ENCODE data around the gene ACE.

The ACE gene

DNA sequence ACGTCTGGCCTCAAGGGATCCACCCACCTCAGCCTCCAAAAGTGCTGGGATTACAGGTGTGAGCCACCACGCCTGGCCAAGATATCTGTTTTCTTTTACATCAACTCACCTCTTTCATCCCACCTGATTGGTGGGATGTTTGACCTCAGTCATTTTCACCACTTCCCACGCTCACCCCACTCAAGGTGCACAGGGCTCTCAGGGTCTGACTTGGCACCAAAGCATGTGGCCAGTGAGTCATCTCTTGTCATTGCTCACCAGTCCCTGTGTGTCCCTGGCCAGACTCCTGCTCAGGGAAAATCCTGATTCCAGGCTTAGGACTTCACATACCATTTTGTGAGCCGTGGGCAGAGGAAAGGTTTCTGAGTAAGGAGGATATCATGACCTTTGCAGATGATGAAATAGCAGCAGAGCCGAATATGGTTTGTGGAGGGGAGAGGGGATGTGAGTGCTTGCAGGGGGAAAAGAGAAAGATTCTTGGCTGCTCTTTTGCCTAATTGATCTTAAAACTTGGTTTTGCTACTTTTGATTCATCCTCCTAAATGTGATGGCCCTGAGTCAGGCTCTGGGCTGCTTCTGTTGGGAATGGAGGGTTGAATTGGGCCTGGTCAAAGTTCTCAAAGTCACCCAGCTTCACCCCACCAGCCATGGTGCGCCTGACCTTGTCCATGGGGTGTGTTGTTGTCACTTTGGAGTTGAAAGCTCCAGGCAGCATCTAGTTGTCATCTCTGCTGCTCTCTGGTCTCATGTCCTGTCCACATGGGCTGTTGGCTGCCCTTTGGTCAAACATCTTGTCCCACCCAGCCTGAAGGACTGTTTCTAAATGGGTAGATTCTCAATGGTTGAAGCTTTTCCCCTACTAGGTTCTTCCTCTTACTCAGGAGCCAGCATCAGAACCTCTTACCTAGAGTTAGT is 40.3 kb downstream of the ACE start:
- no peak for DNase-seq (ENCODE audit: low read depth)

GRCh38 chr17:63517825-63518534 is 41.1 kb downstream of the ACE start:
- no peak for DNase-seq (ENCODE audit: low read depth)

DNA sequence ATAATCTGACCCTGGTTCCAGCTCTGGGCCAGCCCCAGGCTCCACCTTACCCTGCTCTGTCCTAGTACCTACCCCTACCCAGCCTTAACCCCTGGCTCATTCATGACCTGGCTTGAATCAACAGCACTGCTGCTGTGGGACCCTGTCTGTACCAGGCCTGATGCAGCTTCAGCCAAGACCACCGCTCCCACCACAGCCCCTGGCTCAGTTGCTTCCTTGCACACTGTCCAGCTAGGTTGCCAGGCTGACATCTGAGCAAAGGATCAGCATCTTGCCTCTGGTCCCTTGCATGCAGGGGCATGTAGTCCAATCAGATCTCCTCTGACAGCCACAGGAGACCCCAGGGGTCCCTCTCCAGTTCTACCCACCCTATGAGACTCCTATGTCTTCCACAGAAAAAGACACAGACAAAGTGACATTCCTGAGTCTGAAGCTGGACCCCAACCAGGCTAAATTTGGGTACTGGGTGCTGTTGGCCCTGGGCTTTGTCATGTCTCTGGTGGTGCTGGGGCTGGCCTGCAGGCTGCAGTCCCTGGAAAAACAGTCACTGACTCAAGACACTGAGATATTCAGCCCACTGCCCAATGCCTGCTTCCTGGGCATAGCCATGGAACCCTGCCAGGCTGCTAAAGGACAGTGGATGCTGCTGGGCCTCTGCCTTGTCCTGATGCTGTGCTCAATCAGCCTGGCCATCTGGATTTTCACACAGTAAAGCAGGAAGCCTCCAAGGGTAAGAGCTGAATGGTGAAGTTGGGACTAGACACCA is 42.4 kb downstream of the ACE start:
- no peak for DNase-seq (ENCODE audit: low read depth)

- no peak for DNase-seq (ENCODE audit: low read depth)
Observed at GRCh38 chr17:63519972-63520882, 43.4 kb downstream of the ACE start.

DNA sequence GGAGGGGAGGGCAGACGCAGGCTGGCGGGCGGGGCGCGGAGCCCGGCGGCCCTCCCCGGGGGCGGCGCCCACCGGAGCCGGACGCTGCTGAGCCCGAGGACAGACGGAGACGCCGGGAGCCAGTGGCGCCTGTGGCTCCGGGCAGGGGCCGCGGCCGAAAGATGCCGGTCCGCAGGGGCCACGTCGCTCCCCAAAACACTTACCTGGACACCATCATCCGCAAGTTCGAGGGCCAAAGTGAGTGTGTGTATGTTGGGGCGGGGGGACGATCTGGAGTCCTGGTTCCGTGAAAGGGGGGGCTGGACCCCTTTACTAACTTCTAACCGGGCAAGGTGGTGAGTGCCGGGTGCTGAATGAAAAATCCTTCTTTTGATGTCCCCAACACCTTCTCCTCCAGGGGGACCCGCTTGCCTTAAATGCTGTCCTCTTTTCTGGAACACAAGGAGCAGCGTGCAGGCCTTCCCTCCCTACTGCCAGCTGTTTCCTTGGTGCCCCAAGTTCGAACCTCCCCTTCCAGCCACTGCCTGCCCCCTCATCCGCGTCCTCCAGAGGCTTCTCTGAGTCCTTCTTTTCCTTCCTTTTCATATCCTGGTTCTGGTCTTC is 46.5 kb downstream of the ACE start, which contains the start of gene KCNH6:
Gene KCNH6 (plus strand): TSS at position 106 of the 603 bp plus-strand sequence. CDS start 56 bp downstream, at position 162.
- no peak for DNase-seq (ENCODE audit: low read depth)

GRCh38 chr17:63524051-63524450 is 47.2 kb downstream of the ACE start:
- no peak for DNase-seq (ENCODE audit: low read depth)

- DNase-seq (ENCODE audit: low read depth) = no peak
Observed at GRCh38 chr17:63525190-63525946, 48.5 kb downstream of the ACE start.

GRCh38 chr17:63526861-63527260 is 50.0 kb downstream of the ACE start:
- no peak for DNase-seq (ENCODE audit: low read depth)

- DNase-seq (ENCODE audit: low read depth) = no peak
Observed at GRCh38 chr17:63528183-63528582, 51.3 kb downstream of the ACE start.

DNA sequence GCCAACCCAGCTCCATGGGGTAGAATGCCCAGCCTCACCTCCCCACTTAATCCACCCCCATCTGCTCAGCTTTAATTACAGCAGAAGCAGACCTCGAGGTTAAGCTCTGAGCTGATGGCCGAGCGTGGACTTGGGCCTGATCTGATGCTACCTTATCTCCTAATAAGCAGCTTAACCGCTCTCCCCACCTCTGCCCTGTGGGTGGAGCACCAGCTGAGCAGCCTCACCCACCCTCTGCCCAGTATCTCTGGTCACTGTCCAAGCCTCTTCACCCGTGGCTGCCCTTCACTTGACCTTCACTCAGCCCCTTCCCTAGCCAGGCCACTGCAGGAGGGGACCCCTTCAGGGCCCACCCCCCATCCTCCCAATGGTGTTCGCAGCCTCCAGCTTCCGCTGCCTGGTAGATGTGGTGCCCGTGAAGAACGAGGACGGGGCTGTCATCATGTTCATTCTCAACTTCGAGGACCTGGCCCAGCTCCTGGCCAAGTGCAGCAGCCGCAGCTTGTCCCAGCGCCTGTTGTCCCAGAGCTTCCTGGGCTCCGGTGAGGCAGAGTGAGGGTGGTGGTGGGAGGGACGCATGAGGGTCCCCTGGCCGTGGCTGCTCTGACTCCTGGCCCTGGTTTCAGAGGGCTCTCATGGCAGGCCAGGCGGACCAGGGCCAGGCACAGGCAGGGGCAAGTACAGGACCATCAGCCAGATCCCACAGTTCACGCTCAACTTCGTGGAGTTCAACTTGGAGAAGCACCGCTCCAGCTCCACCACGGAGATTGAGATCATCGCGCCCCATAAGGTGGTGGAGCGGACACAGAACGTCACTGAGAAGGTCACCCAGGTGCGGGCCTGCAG is 53.1 kb downstream of the ACE start:
- no peak for DNase-seq (ENCODE audit: low read depth)

- no peak for DNase-seq (ENCODE audit: low read depth)
Observed at GRCh38 chr17:63530557-63531021, 53.7 kb downstream of the ACE start.

GRCh38 chr17:63531022-63531965 is 54.4 kb downstream of the ACE start:
- DNase-seq (ENCODE audit: low read depth) = no peak

- DNase-seq (ENCODE audit: low read depth) = no peak
Observed at GRCh38 chr17:63533433-63534077, 56.7 kb downstream of the ACE start.

DNA sequence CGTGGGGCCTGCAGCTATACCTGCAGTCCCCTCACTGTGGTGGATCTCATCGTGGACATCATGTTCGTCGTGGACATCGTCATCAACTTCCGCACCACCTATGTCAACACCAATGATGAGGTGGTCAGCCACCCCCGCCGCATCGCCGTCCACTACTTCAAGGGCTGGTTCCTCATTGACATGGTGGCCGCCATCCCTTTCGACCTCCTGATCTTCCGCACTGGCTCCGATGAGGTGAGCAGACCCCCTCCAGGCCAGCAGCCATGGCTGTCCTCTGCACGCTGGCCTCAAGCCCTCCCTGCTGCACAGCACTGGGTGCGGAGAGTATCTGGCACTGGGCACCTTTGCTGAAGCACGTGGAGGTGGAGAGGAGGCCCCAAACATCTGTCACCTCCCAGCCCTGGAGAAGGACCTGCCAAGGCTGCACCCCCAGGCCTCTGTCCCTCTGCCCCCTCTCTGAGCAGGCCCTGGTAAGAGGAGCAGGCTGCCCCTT is 57.3 kb downstream of the ACE start:
- no peak for DNase-seq (ENCODE audit: low read depth)

DNA sequence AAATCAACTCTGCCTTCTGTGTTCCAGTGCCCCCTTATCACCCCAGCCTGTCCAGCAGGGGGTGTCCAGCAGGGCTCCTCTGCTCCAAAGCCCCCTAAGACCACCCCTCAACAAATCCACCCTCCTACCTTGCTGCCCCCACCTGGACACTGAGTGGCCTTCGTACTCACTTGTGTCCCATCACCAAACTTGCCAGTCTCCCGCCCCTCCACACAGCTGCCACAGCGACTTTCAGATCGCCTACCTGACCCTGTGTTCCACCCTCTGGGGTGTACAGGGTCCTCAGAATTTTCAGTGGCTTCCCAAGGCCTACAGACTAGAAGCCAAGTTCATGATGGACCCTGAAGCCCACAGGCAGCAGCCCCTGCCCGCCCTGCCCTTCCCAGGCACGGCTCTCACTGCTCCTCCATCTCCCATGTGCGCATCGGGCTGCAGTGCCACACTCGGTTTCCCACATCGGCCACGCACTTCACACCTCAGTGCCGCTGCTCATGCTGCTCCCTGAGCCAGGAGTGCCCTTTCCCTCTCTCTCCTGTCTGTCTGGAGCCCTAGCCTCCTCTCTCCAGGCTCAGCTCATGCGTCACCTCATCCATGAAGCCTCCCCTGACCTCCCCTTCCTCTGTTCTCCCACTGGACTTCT is 58.1 kb downstream of the ACE start:
- no peak for DNase-seq (ENCODE audit: low read depth)

GRCh38 chr17:63535640-63536039 is 58.8 kb downstream of the ACE start:
- no peak for DNase-seq (ENCODE audit: low read depth)

DNA sequence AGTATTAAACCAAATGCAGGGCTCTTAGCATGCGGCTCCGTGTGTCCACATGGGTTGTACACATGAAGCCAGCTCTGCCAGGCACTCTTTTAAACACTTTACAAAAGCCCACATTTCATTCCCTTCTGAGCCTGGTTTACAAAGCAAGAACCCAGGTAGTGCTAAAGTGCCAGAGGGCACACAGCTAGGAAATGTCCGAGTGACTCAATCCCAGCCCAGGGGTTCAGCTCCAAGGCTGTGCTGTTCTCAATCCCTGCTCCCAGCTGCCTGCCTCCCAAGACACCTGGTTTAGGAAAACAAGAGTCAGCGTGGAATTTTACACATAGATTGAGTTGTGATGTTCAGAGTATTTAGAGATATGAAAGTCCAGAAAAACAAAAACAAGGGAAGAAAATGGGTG is 60.1 kb downstream of the ACE start:
- DNase-seq (ENCODE audit: low read depth) = no peak

Data from activated T-cell treated with anti-CD3 and anti-CD28 coated beads for 1 hour (primary cell).